ENCODE measurements around the gene AARSD1.
"Not testable (repeated sequence)": the region's sequence is repeated elsewhere in the genome, so short reads cannot be mapped to it uniquely, and the experiment has no call there.

AARSD1 gene

DNA sequence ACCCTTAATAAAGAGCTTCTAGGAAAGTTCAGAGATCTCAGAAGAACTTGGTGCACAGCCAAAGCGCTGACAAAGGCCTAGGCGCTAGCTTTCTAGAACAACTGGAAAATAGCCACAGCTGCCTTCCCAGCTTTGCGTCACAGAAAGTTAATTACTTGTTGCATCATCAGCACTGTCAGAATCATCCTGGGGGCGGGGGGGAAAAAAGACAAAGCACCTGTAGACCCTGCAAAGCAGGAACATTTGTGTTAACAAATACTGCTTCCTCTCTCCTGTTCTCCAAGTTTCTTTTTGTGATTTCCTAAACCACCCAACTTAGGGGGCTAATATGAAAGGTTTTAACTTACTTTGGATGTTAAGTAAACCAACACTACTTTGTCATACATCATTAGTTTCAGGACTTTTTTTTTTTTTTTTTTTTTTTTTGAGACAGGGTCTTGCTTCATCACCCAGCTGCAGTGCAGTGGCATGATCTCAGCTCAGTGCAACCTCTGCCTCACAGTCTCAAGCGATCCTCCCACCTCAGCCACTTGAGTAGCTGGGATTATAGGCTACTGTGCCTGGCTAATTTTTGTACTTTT is 4.8 kb upstream of the AARSD1 start:
- Mint-ChIP-seq H3K4me1 (peaks cover 8 to 9% of the 10 kb centered on the region in 2 donors), H3K27ac (no peak overlapping the region), H3K4me3 (no peak overlapping the region), H3K27me3 (no peaks in the 10 kb centered on the region), H3K36me3 (peaks cover 5% of the 10 kb centered on the region in 2 donors), H3K9me3 (no peaks in the 10 kb centered on the region)
- DNase-seq (no peak), ATAC-seq (replicated peaks) (no peak)

DNA sequence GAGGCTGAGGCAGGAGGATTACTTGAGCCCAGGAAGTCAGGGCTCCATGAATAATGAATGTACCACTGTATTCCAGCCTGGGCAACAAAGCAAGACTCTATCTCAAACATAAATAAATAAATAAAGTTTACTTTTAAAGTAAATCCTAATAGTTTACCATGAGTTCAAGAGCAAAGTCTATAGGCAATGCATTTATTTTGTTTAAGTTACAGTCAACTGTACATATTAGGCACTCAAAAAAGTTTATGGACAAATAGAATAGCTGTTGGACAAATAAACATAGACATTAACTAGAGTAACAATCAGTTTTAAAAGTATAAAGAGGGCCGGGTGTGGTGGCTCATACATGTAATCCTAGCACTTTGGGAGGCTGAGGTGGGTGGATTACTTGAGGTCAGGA is 3.7 kb upstream of the AARSD1 start:
- Mint-ChIP-seq H3K4me3 (no peak overlapping the region), H3K4me1 (peaks cover 13 to 18% of the 10 kb centered on the region in 2 donors), H3K36me3 (peaks cover 8 to 11% of the 10 kb centered on the region in 2 donors), H3K9me3 (no peaks in the 10 kb centered on the region), H3K27ac (no peak overlapping the region), H3K27me3 (no peaks in the 10 kb centered on the region)
- DNase-seq (no peak), ATAC-seq (replicated peaks) (no peak)

DNA sequence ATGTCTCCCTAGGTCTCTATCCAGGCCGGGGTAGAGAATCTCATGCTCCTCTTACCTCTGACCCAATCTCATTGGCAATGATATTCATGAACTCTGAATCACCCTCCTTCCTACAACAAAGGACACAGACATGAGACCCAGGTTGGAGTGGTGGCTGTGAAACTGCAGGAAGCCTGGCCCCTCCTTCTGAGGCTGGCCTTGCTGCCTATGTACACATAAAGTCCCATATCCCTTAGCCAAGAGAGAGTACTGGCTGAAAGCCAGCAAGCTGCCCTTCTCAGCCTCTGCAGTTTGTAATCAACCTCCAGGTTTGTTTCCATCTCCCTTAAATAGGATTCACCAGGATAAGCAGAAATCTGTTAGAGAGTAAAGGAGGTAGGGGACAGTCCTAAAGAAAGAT is 10.6 kb downstream of the AARSD1 start:
- H3K4me1 Mint-ChIP-seq = peaks cover 6 to 7% of the 10 kb centered on the region in 2 donors
- no peaks in the 10 kb centered on the region for H3K9me3 Mint-ChIP-seq
- H3K36me3 Mint-ChIP-seq = peaks cover 52 to 68% of the 10 kb centered on the region in 2 donors
- DNase-seq (no peak), ATAC-seq (replicated peaks) (no peak)
- no peak overlapping the region for H3K4me3 Mint-ChIP-seq
- H3K27me3 Mint-ChIP-seq = no peaks in the 10 kb centered on the region
- peak overlapping the region; percentile 26 for H3K27ac Mint-ChIP-seq

DNA sequence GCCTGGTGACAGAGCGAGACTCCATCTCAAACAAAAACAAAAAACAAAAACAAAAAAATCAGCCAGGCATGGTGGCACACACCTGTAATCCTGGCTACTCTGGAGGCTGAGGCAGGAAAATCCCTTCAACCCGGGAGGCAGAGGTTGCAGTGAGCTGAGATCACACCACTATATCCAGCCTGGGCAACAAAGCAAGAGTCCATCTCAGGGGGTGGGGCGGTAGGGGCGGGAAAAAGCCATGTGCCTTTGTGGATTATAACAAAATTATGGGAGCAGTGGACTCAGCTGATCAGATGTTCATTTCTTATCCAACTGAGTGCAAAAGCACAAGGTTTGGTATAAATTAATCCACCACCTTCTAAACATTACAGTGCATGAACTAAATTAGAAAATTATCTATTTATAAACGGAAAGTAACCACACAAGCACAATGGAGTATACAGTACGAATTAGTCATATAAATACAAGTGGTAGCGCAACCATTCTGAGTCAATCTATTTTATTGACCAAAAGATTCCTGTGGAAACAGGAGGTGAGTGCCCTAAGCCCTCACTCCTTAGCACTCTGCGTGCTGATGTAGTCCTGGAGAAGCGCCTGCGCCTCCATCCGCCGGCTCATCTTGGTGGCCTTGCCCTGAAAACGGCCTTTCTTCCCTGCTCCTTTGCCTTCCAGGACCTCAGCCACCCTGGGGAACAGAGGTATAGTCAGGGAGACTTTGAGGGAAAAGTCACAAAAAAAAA is 14.0 kb downstream of the AARSD1 start:
- Mint-ChIP-seq H3K9me3 (no peaks in the 10 kb centered on the region), H3K4me1 (peaks cover 0 to 5% of the 10 kb centered on the region in 2 donors), H3K36me3 (peaks cover 35 to 54% of the 10 kb centered on the region in 2 donors), H3K4me3 (no peak overlapping the region), H3K27me3 (no peaks in the 10 kb centered on the region), H3K27ac (no peak overlapping the region)
- ATAC-seq (replicated peaks) = no peak
- no peak for DNase-seq

DNA sequence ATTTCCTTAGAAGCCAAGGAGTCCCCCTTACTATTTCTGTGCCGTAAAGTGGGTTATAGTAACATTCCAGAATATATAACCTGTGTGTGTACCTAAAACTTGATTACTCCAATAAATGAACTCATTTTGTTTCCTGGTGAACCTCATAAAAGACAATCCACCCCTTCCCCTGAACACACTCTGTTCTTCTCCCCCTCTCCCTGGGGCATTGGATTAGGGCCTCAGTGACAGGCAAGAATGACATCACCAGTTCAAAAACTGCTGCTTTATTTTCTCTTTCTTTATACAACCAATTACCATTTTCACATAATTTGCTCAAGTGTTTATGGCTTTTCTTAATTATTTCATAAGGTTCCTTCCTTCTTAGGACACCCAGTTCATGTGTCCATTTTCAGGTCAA is 17.4 kb downstream of the AARSD1 start:
- H3K27me3 Mint-ChIP-seq = no peaks in the 10 kb centered on the region
- H3K27ac Mint-ChIP-seq = no peak overlapping the region
- DNase-seq (no peak), ATAC-seq (replicated peaks) (no peak)
- no peak overlapping the region for H3K4me3 Mint-ChIP-seq
- peaks cover 0 to 2% of the 10 kb centered on the region in 2 donors for H3K4me1 Mint-ChIP-seq
- H3K9me3 Mint-ChIP-seq = no peaks in the 10 kb centered on the region
- peaks cover 18 to 34% of the 10 kb centered on the region in 2 donors for H3K36me3 Mint-ChIP-seq

DNA sequence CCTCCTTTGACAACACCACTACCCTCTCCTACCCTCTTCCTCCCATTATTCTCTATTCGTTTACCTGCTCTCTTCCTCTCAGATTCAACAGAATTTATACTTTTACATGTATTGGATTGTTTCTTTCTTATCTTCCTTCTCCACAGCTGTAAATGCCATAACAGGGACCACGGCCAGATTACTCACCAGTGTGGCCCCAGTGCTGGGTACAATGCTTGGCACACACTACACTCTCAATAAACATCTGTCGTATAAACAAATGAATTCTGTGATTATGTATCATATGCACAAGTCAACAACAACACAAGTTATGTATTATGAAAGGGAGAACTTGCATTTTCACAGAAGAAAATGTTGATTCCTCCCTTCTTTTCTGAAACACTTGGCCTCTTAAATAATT is 20.0 kb downstream of the AARSD1 start:
- Mint-ChIP-seq H3K4me3 (no peak overlapping the region), H3K27me3 (no peaks in the 10 kb centered on the region), H3K27ac (no peak overlapping the region), H3K4me1 (peaks cover 0 to 2% of the 10 kb centered on the region in 2 donors), H3K36me3 (peaks cover 6 to 13% of the 10 kb centered on the region in 2 donors), H3K9me3 (no peaks in the 10 kb centered on the region)
- DNase-seq = no peak
- no peak for ATAC-seq (replicated peaks)

DNA sequence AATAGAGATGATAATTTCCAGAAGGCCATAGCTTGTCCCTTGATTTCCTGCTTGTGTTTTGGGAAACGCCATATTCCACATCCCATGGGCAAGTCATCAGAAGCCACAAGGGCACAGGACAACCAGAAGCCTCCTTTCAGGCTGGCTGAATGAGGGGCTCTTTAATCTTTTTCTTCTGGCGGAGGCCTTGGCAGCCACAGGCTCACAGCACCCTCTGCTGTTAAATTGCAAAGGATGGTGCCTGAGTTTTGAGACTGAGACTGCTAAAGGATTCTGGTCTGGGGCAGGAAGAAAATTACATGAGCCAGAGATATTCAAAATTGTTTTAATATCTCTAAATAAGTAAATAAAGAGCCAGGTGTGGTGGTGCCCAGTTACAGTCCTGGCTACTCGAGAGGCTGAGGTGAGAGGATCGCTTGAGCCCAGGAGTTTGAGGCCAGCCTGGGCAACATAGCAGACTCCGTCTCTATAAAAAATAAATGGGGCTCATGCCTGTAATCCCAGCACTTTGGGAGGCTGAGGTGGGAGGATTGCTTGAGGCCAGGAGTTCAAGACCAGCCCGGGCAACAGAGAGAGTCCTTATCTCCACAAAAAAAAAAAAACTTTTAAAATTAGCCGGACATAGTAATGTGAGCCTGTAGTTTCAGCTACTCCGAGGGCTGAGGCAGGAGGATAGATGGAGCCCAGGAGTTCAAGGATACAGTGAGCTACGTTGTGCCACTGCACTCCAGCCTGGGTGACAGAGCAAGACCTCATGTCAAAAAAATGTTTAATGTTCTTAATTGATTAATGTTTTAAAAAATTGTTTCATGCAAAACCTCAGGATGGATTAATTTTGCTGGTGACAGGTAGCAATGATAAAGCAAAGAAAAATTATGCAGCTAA is 26.3 kb downstream of the AARSD1 start:
- Mint-ChIP-seq H3K9me3 (no peaks in the 10 kb centered on the region), H3K36me3 (no peaks in the 10 kb centered on the region), H3K4me3 (no peak overlapping the region), H3K4me1 (no peaks in the 10 kb centered on the region), H3K27me3 (peaks cover 4 to 10% of the 10 kb centered on the region in 2 donors), H3K27ac (peak overlapping the region; percentile 14)
- ATAC-seq (replicated peaks) (peak; percentile 70 to 73), DNase-seq (peak; percentile 2)

DNA sequence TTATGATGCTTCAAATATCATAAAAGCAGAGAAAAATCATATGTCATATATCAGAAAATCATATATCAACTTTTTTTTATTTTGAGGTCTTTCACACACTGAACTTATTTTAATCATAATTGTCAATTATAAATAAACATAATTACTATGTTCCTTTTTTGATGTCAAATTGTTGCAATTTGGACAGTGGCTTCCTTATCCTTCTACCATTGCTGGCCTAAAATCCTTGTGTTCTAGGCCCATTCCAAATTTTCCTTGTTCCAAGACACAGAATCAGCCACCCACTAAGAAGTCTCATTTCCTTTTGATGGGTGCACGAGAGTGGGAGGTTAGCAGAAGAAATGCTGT is 34.8 kb downstream of the AARSD1 start:
- no peak for DNase-seq
- Mint-ChIP-seq H3K9me3 (no peaks in the 10 kb centered on the region), H3K27ac (no peak overlapping the region), H3K27me3 (peaks cover 7 to 10% of the 10 kb centered on the region in 2 donors), H3K4me1 (peaks cover 6 to 15% of the 10 kb centered on the region in 2 donors), H3K36me3 (no peaks in the 10 kb centered on the region), H3K4me3 (no peak overlapping the region)
- ATAC-seq (replicated peaks) = no peak

DNA sequence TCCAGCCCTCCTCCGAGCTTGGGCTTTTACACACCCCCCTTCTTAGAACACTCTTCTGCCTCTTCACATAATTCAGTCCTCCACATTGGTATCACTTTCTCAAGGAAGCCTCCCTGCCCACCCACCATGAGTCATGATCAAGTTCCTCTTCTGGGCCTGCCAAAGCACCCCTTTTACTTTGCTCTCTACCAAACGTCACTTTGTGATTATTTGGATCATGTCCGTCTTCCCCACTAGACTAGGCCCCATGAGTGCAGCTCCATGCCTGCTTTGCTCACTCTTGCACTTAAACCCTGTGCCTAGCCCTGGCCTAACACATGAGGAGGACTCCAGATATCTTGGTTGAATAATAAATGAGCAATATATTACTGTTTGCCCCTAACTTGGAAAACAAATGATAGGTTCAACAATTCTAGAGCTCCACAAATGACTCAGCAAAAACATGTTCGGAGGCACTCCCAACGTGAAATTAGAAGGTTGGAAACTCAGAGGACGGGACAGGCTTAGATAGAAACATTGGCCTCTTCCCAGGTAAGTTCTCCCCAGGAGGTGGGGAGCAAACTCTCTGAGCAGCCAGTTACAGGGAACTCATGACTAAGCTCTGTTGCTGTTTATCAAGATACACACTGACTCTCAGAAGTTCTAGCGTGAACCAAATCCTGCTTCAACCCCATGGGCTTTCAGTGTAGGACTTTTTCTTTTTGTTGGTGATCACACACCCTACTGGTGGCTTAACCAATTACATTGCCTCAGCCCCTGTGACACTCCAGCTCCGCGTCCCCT is 35.3 kb downstream of the AARSD1 start:
- peak overlapping the region; percentile 7 to 47 for H3K4me3 Mint-ChIP-seq
- H3K27ac Mint-ChIP-seq = peak overlapping the region; percentile 57
- H3K36me3 Mint-ChIP-seq = no peaks in the 10 kb centered on the region
- peaks cover 4 to 6% of the 10 kb centered on the region in 2 donors for H3K27me3 Mint-ChIP-seq
- DNase-seq (peak; percentile 54), ATAC-seq (replicated peaks) (peak; percentile 92 to 94)
- peaks cover 6 to 15% of the 10 kb centered on the region in 2 donors for H3K4me1 Mint-ChIP-seq
- H3K9me3 Mint-ChIP-seq = no peaks in the 10 kb centered on the region

DNA sequence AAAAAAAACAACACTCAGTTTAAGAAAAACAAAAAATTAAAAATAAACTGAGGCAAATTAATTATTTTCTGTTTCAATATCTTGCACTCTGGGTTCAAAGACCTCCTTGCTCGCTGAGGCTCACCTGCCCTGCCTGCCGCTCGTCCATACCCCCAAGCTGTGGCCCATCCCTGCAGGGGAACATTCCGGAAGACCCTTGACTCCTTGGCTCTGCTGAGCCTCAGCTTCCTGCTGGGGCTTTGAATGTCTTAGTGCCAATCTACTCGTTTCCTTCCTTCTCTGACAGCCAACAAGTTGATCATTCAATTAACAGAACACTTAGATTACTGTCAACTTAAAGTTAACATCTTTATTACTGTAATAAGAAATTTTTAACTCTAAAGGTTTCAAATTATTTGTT is 39.4 kb downstream of the AARSD1 start:
- Mint-ChIP-seq H3K27me3 (peaks cover 0 to 3% of the 10 kb centered on the region in 2 donors), H3K27ac (no peak overlapping the region), H3K36me3 (no peaks in the 10 kb centered on the region), H3K9me3 (no peaks in the 10 kb centered on the region), H3K4me3 (no peak overlapping the region), H3K4me1 (peaks cover 6 to 15% of the 10 kb centered on the region in 2 donors)
- DNase-seq (no peak), ATAC-seq (replicated peaks) (no peak)

DNA sequence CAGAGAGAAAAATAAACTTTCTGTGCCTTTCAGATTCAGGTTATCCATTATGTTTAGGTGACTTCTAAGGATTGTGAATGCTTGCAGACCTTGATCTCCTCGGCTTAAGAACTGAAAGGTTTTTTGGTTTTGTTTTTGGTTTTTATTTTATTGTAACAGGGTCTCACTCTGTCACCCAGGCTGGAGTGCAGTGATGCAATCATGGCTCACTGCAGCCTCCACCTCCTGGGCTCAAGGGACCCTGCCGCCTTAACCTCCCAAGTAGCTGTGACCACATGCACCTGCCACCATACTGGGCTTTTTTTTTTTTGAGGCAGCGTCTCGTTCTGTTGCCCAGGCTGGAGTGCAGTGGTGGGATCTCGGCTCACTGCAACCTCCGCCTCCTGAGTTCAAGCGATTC is 40.8 kb downstream of the AARSD1 start:
- H3K27me3 Mint-ChIP-seq; H3K4me1 Mint-ChIP-seq; H3K4me3 Mint-ChIP-seq; H3K9me3 Mint-ChIP-seq; DNase-seq; H3K36me3 Mint-ChIP-seq; H3K27ac Mint-ChIP-seq; ATAC-seq (replicated peaks): not testable (repeated sequence)

DNA sequence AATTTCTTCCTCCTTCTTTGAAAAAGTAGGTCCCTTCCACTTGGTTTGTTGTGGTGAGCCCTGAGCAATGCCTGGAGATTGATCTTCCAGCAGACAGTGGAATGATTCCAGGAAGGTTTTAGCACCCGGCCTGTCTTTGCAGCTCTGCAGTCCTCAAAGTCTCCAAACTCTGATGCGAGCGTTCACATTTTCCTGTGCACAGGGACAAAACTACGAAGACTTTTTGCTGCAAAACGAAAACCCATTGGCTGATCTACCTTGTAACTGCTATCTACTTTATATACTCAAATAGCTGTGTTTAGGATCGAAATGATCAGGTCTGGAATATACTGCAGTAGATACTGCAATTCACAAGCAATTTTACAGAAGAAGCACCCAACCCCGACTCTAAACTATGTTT is 42.0 kb downstream of the AARSD1 start:
- H3K27ac Mint-ChIP-seq = no peak overlapping the region
- H3K9me3 Mint-ChIP-seq = no peaks in the 10 kb centered on the region
- H3K36me3 Mint-ChIP-seq = no peaks in the 10 kb centered on the region
- no peak overlapping the region for H3K4me3 Mint-ChIP-seq
- ATAC-seq (replicated peaks) = no peak
- no peak for DNase-seq
- H3K27me3 Mint-ChIP-seq = peaks cover 0 to 3% of the 10 kb centered on the region in 2 donors
- no peaks in the 10 kb centered on the region for H3K4me1 Mint-ChIP-seq

DNA sequence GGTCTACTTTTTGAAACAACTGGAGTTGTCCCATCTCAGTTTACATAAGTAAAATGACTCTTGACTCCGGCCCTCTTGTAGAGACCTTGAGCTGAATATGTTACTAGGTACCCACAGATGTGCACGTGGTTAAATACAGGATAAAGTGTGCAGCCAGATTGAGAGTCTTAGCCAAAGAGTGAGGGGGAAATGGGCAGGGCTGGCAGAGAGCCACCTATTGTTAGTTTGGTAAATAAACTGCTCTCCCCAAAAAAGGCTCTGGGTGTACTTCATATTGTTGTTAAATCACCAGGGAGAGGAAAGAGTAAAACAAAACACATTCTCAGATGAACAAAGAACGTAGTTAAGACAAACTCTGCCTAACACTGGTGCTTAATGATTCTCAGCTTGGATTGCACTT is 43.3 kb downstream of the AARSD1 start:
- H3K27me3 Mint-ChIP-seq = peaks cover 0 to 3% of the 10 kb centered on the region in 2 donors
- no peak for ATAC-seq (replicated peaks)
- H3K4me3 Mint-ChIP-seq = no peak overlapping the region
- H3K36me3 Mint-ChIP-seq = no peaks in the 10 kb centered on the region
- H3K9me3 Mint-ChIP-seq = no peaks in the 10 kb centered on the region
- H3K27ac Mint-ChIP-seq = no peak overlapping the region
- no peak for DNase-seq
- no peaks in the 10 kb centered on the region for H3K4me1 Mint-ChIP-seq
